Measurements from ENCODE around the gene CTDSPL. TPM values are rescaled to one million over a fixed set of nuclear protein-coding genes. Genes with fewer than 3 reads are reported as not detected.

The CTDSPL gene
- total and polyA plus RNA-seq, 10 of the 15 experiments (the other 5 are each of a cell fraction or from before 2014, with no cell fraction given): 0.05 to 0.51 (median 0.18) TPM; not detected in 6

GRCh38 chr3:37993820-37994638 lies 132.3 kb downstream of the CTDSPL start (continued):
- TF ChIP-seq PAX5 (IDR thresholded peaks at IDR 0.05; ENCODE audit: borderline replicate concordance, low read depth, low read length): no peak
- TF ChIP-seq NFXL1 (IDR thresholded peaks at IDR 0.05; ENCODE audit: borderline replicate concordance): no peak
- no peak for TF ChIP-seq ZBED1 (IDR thresholded peaks at IDR 0.05; ENCODE audit: borderline replicate concordance)
- TF ChIP-seq CHD4 (IDR thresholded peaks at IDR 0.05): no peak
- no peak for TF ChIP-seq BCLAF1 (IDR thresholded peaks at IDR 0.05)
- peak; percentile 84 for TF ChIP-seq PML (IDR thresholded peaks at IDR 0.05; ENCODE audit: low read length)
- TF ChIP-seq ASH2L (IDR thresholded peaks at IDR 0.05; ENCODE audit: borderline replicate concordance, low read depth): no peak
- peak; percentile 51; the same call in 1 of the 3 replicates for TF ChIP-seq POU2F2 (IDR thresholded peaks at IDR 0.05; ENCODE audit: borderline replicate concordance, low read depth, low read length)
- no peak for TF ChIP-seq EZH2 (IDR thresholded peaks at IDR 0.05; ENCODE audit: borderline replicate concordance, control insufficient read depth, low read depth, low read length)
- no peak for TF ChIP-seq BCL3 (IDR thresholded peaks at IDR 0.05; ENCODE audit: borderline replicate concordance, insufficient read depth, low read depth, low read length, poor library complexity, severe bottlenecking)
- no peak for TF ChIP-seq REST (IDR thresholded peaks at IDR 0.05; ENCODE audit: low read depth, low read length)
- TF ChIP-seq SMAD1 (IDR thresholded peaks at IDR 0.05; ENCODE audit: low read depth, partially characterized antibody): no peak
- TF ChIP-seq SMC3 (IDR thresholded peaks at IDR 0.05; ENCODE audit: borderline replicate concordance, low read length): 0 out of 2 replicates have a peak, but pooled peaks have one; percentile 0
- TF ChIP-seq JUND (IDR thresholded peaks at IDR 0.05; ENCODE audit: low read depth, low read length): no peak
- TF ChIP-seq GABPA (IDR thresholded peaks at IDR 0.05; ENCODE audit: low read depth): peak; percentile 69; the same call in 1 of the 2 replicates
- peak; percentile 81 for TF ChIP-seq TAF1 (IDR thresholded peaks at IDR 0.05; ENCODE audit: borderline replicate concordance, low read depth, low read length)
- TF ChIP-seq NFIC (IDR thresholded peaks at IDR 0.05; ENCODE audit: low read depth, low read length): no peak
- TF ChIP-seq POLR2A (IDR thresholded peaks at IDR 0.05; ENCODE audit: low read depth, low read length): peak; percentile 99
- no peak for TF ChIP-seq YBX1 (IDR thresholded peaks at IDR 0.05)
- TF ChIP-seq CHD1 (IDR thresholded peaks at IDR 0.05; ENCODE audit: low read depth, low read length): no peak
- no peak for TF ChIP-seq ATF7 (IDR thresholded peaks at IDR 0.05; ENCODE audit: low read depth)
- TF ChIP-seq NFYB (IDR thresholded peaks at IDR 0.05; ENCODE audit: insufficient read depth, low read depth, low read length): no peak

Data from GM12878 (cell line).